Caco-2 (cell line): ENCODE results near the gene URGCP. TPM values are rescaled to one million over a fixed set of nuclear protein-coding genes. Genes with fewer than 3 reads are reported as not detected.

Experiments used
- BruUV-seq: library from RNA; stranded (reverse); fragments of 400-500 nt; replicated peaks from 2 replicates; lab custom pipeline; 2021; lab: Mats Ljungman, UMichigan
- CTCF ChIA-PET: fragments of 300-600 bp; sonication (Branson Sonifier 250); formaldehyde crosslinking; loops from one replicate; lab custom pipeline; 2022; ENCODE audit warnings: antibody characterized with exemption; lab: Charles Lee
- POLR2A ChIA-PET: fragments of 300-600 bp; sonication (Branson Sonifier 250); formaldehyde crosslinking; loops from one replicate; lab custom pipeline; 2022; ENCODE audit warnings: antibody characterized with exemption; lab: Charles Lee
- DNase-seq, 2 experiments: peaks; one replicate each; pipeline versions ENCODE4 v3.0.0 to v3.0.0-alpha.2; 2020 to 2022
- H3K27me3 ChIP-seq: replicated peaks from 2 replicates; pipeline ENCODE4 v1.6.0; 2011; ENCODE audit warnings: low read length; ENCODE audit not compliant: control insufficient read depth, insufficient read depth
- H3K36me3 ChIP-seq: 2 replicates; pipeline ENCODE4 v1.5.1; 2011; ENCODE audit warnings: low read length; ENCODE audit not compliant: control insufficient read depth, insufficient read depth
- H3K4me1 ChIP-seq: fragments of 250-450 bp; sonication (Bioruptor Pico); 2 replicates; pipeline ENCODE4 v1.5.1; 2020; ENCODE audit warnings: mild to moderate bottlenecking
- H3K4me3 ChIP-seq: 2 replicates; pipeline ENCODE4 v1.5.1; 2011; ENCODE audit warnings: low read depth, mild to moderate bottlenecking, control low read depth, low read length
- H3K9me3 ChIP-seq: fragments of 250-450 bp; sonication (Bioruptor Pico); 2 replicates; pipeline ENCODE4 v1.5.1; 2020; ENCODE audit warnings: mild to moderate bottlenecking, moderate library complexity
- H3K27ac Mint-ChIP-seq: one replicate; pipeline ENCODE4 v1.8.0; 2022; ENCODE audit warnings: mixed read lengths; ENCODE audit not compliant: unreplicated experiment
- H3K27me3 Mint-ChIP-seq: one replicate; pipeline ENCODE4 v1.8.0; 2022; ENCODE audit warnings: mixed read lengths; ENCODE audit not compliant: insufficient read depth, unreplicated experiment
- H3K36me3 Mint-ChIP-seq: one replicate; pipeline ENCODE4 v1.8.0; 2022; ENCODE audit warnings: mild to moderate bottlenecking, mixed read lengths; ENCODE audit not compliant: insufficient read depth, unreplicated experiment
- H3K4me1 Mint-ChIP-seq: one replicate; pipeline ENCODE4 v1.8.0; 2022; ENCODE audit warnings: low read depth, mixed read lengths; ENCODE audit not compliant: unreplicated experiment
- H3K4me3 Mint-ChIP-seq: one replicate; pipeline ENCODE4 v1.8.0; 2022; ENCODE audit warnings: mild to moderate bottlenecking, moderate library complexity, mixed read lengths; ENCODE audit not compliant: unreplicated experiment
- H3K9me3 Mint-ChIP-seq: one replicate; pipeline ENCODE4 v1.8.0; 2022; ENCODE audit warnings: mixed read lengths; ENCODE audit not compliant: unreplicated experiment
- intact Hi-C: fragments of 100-400 bp; cut with micrococcal nuclease; formaldehyde crosslinking; loops from one replicate; pipeline ENCODE4 v1.10.0; 2022; ENCODE audit not compliant: unreplicated experiment
- total RNA-seq: library from RNA; stranded (reverse); gene quantifications from 2 replicates; pipeline ENCODE4 v1.2.3, GENCODE V29; 2022
- TF ChIP-seq, protein P1 (sequence below), 2 experiments: fragments of 200-600 bp in 1 of 2; IDR thresholded peaks; 1 replicate in 1 of 2; 2 replicates in 1 of 2; pipeline versions ENCODE4 v1.5.1 to v1.8.0; 2011 to 2022; ENCODE audit warnings: antibody characterized with exemption in 1 of 2, control low read depth in 1 of 2, inconsistent platforms in 1 of 2, low read depth in 1 of 2, low read length in 1 of 2, mild to moderate bottlenecking in 1 of 2, moderate library complexity in 1 of 2; ENCODE audit not compliant: insufficient read depth in 1 of 2, severe bottlenecking in 1 of 2, unreplicated experiment in 1 of 2

URGCP gene
- total RNA-seq, 1 experiment from 2014 or later: 35.2 TPM

DNA sequence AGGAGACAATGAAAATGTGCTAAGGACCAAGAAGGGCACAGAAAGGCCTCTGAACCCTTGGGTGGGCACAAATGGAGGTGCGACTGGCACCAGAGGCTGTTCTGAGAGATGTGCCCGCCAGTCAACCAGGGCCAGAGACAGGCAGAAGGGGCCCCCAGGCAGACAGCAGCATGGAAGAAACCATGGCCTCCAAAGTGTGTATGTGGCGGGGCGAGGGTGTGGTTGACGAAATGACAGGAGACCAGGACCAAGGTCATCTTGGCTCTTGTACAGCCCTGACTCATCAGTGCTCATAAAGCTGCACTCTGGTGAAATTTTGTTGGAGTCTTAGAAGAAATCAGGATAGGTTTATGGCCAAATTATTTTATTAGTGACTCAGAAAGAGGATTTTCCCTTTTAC is 33.1 kb downstream of the URGCP start:
- Mint-ChIP-seq H3K27ac (peak overlapping the region; percentile 65), H3K9me3 (no peaks in the 10 kb centered on the region)
- CTCF ChIA-PET: no interaction called here

DNA sequence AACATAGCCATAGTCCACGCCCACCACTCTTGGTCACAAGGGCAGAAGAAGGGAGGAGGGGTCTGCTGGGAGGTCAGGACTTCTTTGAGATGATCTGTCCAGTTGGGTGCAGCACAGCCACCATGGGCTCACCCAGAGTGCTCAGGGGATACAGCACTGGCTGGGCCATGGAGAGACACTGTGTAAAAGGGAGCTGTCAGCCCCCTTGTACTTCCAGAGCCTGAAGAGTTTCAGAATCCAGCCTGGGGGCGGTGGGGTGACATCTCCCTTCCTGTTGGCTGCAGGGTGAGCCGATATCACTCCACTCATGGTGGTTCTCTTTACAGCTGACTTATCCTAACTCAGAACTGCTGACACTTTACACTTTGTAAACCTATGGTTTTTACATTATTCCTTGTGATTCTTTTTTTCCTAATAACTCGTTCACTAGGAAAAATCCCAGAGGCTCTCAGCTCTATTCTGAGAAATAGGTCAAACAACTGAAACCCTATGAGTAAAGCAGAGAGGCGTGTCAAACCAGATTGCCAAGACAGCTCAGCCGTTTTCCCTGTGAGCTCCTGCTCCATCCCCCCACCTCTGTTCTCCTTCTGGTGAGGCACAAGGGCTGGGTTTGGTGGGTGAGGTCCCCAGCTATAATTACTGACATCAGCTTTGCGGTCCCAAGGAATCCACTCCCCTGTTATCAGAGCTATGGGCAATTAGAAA is 33.8 kb downstream of the URGCP start:
- H3K9me3 ChIP-seq: no peaks in the 10 kb centered on the region
- ChIA-PET POLR2A (no interaction called here), CTCF (no interaction called here)
- BruUV-seq: no TSS peak
- intact Hi-C loops: loop anchor here (5.0 kb wide), 1 partner anchor 80 kb away; no protein-coding TSS in a partner anchor
- peaks cover 13% of the 10 kb centered on the region for H3K4me1 ChIP-seq
- TF ChIP-seq, protein P1, sequence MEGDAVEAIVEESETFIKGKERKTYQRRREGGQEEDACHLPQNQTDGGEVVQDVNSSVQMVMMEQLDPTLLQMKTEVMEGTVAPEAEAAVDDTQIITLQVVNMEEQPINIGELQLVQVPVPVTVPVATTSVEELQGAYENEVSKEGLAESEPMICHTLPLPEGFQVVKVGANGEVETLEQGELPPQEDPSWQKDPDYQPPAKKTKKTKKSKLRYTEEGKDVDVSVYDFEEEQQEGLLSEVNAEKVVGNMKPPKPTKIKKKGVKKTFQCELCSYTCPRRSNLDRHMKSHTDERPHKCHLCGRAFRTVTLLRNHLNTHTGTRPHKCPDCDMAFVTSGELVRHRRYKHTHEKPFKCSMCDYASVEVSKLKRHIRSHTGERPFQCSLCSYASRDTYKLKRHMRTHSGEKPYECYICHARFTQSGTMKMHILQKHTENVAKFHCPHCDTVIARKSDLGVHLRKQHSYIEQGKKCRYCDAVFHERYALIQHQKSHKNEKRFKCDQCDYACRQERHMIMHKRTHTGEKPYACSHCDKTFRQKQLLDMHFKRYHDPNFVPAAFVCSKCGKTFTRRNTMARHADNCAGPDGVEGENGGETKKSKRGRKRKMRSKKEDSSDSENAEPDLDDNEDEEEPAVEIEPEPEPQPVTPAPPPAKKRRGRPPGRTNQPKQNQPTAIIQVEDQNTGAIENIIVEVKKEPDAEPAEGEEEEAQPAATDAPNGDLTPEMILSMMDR (IDR thresholded peaks at IDR 0.05; ENCODE audit: insufficient read depth in 1 of 2, low read depth in 1 of 2, low read length in 1 of 2, severe bottlenecking in 1 of 2, unreplicated experiment in 1 of 2): no peak
- Mint-ChIP-seq H3K4me1 (peaks cover 21% of the 10 kb centered on the region), H3K36me3 (peaks cover 44% of the 10 kb centered on the region), H3K9me3 (no peaks in the 10 kb centered on the region), H3K4me3 (no peak overlapping the region), H3K27me3 (no peaks in the 10 kb centered on the region), H3K27ac (peak overlapping the region; percentile 65)
- H3K27me3 ChIP-seq: no peaks in the 10 kb centered on the region
- peaks cover 3% of the 10 kb centered on the region for H3K36me3 ChIP-seq
- no peak for DNase-seq
- H3K4me3 ChIP-seq: no peak overlapping the region

More for the DNA sequence above, 33.1 kb downstream of the URGCP start:
- H3K4me1 Mint-ChIP-seq: peaks cover 21% of the 10 kb centered on the region
- H3K27me3 Mint-ChIP-seq: no peaks in the 10 kb centered on the region
- H3K36me3 ChIP-seq: peaks cover 3% of the 10 kb centered on the region
- H3K36me3 Mint-ChIP-seq: peaks cover 52% of the 10 kb centered on the region
- peaks cover 13% of the 10 kb centered on the region for H3K4me1 ChIP-seq
- BruUV-seq: no TSS peak
- no peak for DNase-seq
- no peaks in the 10 kb centered on the region for H3K9me3 ChIP-seq
- no peaks in the 10 kb centered on the region for H3K27me3 ChIP-seq
- POLR2A ChIA-PET: no interaction called here
- H3K4me3 ChIP-seq: no peak overlapping the region
- TF ChIP-seq, protein P1 (IDR thresholded peaks at IDR 0.05; ENCODE audit: insufficient read depth in 1 of 2, low read depth in 1 of 2, low read length in 1 of 2, severe bottlenecking in 1 of 2, unreplicated experiment in 1 of 2): no peak
- H3K4me3 Mint-ChIP-seq: no peak overlapping the region
- intact Hi-C loops: loop anchor here (5.0 kb wide), 1 partner anchor 79 kb away; no protein-coding TSS in a partner anchor

DNA sequence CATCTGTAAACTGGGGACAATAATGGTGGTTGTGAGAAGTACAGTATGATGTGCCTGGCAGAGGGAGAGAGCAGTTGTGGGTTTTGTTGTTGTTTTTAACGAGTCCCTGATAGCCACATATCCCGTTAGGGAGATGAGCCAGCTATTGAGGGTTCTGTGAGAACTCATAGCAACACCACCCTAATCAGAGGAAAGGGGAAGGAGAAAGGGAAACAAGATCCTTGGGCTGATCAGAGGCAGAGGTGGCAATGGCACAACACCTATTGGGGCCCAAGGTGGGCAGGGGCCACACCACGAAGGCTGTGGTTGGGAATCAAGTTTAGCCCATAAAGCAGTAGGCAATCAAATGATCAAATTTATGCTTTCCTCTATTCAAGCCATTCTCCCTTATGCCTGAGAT is 35.3 kb downstream of the URGCP start:
- no peak overlapping the region for H3K27ac Mint-ChIP-seq

More for the DNA sequence above, 35.3 kb downstream of the URGCP start:
- H3K4me3 ChIP-seq: no peak overlapping the region
- no peaks in the 10 kb centered on the region for H3K27me3 Mint-ChIP-seq
- H3K36me3 ChIP-seq: peaks cover 3% of the 10 kb centered on the region
- CTCF ChIA-PET: no interaction called here
- no TSS peak for BruUV-seq
- H3K9me3 Mint-ChIP-seq: no peaks in the 10 kb centered on the region
- H3K9me3 ChIP-seq: no peaks in the 10 kb centered on the region
- intact Hi-C loops: loop anchor here (5.0 kb wide), 1 partner anchor 81 kb away; no protein-coding TSS in a partner anchor
- H3K36me3 Mint-ChIP-seq: peaks cover 41% of the 10 kb centered on the region
- TF ChIP-seq, protein P1 (IDR thresholded peaks at IDR 0.05; ENCODE audit: insufficient read depth in 1 of 2, low read depth in 1 of 2, low read length in 1 of 2, severe bottlenecking in 1 of 2, unreplicated experiment in 1 of 2): no peak
- H3K4me1 ChIP-seq: peaks cover 13% of the 10 kb centered on the region
- no peak for DNase-seq
- H3K4me3 Mint-ChIP-seq: no peak overlapping the region
- peaks cover 21% of the 10 kb centered on the region for H3K4me1 Mint-ChIP-seq
- no peaks in the 10 kb centered on the region for H3K27me3 ChIP-seq
- POLR2A ChIA-PET: no interaction called here
